GM18951 (cell line): Measurements from ENCODE around the gene NEIL3.
A peak's percentile ranks its signal among the peaks of the same experiment; 100 is the strongest.

Experiments used
- POLR2A ChIP-seq: IDR thresholded peaks from 4 replicates; pipeline ENCODE4 v1.6.1; 2011; ENCODE audit warnings: mild to moderate bottlenecking; ENCODE audit not compliant: insufficient read length, insufficient read depth; ENCODE audit errors: extremely low read depth
- in situ Hi-C: fragments of 300-500 bp; cut with MboI; formaldehyde crosslinking; loops from one replicate; pipeline ENCODE4 v1.12.0; 2022; ENCODE audit warnings: low sequenced_read_pairs, mixed read lengths, inconsistent platforms; ENCODE audit not compliant: unreplicated experiment

Gene NEIL3, protein sequence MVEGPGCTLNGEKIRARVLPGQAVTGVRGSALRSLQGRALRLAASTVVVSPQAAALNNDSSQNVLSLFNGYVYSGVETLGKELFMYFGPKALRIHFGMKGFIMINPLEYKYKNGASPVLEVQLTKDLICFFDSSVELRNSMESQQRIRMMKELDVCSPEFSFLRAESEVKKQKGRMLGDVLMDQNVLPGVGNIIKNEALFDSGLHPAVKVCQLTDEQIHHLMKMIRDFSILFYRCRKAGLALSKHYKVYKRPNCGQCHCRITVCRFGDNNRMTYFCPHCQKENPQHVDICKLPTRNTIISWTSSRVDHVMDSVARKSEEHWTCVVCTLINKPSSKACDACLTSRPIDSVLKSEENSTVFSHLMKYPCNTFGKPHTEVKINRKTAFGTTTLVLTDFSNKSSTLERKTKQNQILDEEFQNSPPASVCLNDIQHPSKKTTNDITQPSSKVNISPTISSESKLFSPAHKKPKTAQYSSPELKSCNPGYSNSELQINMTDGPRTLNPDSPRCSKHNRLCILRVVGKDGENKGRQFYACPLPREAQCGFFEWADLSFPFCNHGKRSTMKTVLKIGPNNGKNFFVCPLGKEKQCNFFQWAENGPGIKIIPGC

GRCh38 chr4:177309522-177310371 is at the start of gene NEIL3:
Gene NEIL3 (plus strand): TSS chr4:177309874. CDS start chr4:177309954, 80 bp downstream.
- in situ Hi-C loops = no loop called here
- peak; percentile 83 for TF ChIP-seq POLR2A

DNA sequence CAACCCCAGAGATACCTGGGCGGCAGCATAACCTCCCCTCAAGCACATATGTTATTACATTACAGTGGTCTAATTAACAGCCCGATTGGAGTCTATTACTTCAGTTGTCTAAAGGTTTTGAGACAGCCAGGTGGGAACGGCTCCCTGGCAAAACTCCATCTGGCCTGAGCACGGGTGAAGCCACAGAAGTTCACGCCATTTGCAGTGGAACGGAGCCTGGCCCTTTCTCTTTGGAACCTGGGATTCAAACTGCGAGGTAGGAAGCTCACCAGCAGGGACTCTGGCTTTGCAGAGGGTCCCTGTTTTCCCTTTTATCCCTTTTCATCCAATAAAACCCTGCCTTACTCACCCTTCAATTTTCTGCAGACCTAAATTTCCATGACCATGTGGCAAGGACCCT is 45.9 kb upstream of the NEIL3 start:
- in situ Hi-C loops = no loop called here
- TF ChIP-seq POLR2A = no peak

- no peak for TF ChIP-seq POLR2A
- in situ Hi-C loops = no loop called here
Measured at GRCh38 chr4:177264788-177265422, 44.8 kb upstream of the NEIL3 start.

GRCh38 chr4:177265729-177266128 is 43.9 kb upstream of the NEIL3 start:
- in situ Hi-C loops = no loop called here
- no peak for TF ChIP-seq POLR2A

DNA sequence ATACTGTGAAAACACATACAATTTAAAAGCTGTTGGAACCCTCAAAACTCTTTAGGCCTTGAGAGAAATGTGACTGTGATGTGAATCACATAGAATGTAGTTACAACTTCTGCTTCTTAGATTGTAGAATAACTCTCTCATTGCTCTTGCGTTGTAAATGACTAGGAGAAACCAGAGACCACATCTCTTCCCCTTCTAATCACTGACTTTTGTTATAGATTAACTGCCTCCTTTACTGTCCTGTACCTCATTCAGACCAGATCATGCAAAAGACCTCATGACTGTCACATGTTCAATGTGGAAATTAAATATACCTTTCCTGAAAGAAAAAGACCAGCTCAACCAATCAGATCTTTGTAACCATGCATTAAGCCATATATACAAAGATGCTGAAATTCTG is 43.2 kb upstream of the NEIL3 start:
- in situ Hi-C loops = no loop called here
- TF ChIP-seq POLR2A = no peak

- in situ Hi-C loops = no loop called here
Measured at GRCh38 chr4:177267911-177268310, 41.8 kb upstream of the NEIL3 start.

DNA sequence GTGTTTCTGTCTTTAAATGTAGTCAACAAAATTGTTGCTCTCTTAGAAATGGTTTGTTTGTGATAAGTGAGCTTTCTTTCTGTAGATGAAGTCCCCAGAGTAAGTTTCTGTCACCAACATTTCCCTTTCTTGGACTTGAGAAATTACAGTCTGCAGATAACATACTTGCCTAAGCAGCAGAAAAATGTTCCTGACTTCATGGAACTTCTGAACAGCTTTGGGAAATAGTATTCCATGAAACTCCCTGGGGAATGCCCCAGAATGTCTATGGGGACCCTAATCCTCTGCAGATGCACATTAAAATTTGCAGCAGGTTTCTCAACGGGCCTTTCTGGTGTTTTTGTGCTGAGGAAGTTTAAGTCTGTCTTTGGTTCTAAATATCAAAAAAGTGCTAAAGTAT is 38.6 kb upstream of the NEIL3 start:
- in situ Hi-C loops = no loop called here
- no peak for TF ChIP-seq POLR2A

More at GRCh38 chr4:177267911-177268310, 41.8 kb upstream of the NEIL3 start:
- no peak for TF ChIP-seq POLR2A

GRCh38 chr4:177271915-177272766 is 37.5 kb upstream of the NEIL3 start:
- in situ Hi-C loops = no loop called here
- TF ChIP-seq POLR2A = no peak

- no peak for TF ChIP-seq POLR2A
- in situ Hi-C loops = no loop called here
Measured at GRCh38 chr4:177275999-177276398, 33.7 kb upstream of the NEIL3 start.

GRCh38 chr4:177281351-177281909 is 28.2 kb upstream of the NEIL3 start:
- in situ Hi-C loops = no loop called here
- TF ChIP-seq POLR2A = no peak

DNA sequence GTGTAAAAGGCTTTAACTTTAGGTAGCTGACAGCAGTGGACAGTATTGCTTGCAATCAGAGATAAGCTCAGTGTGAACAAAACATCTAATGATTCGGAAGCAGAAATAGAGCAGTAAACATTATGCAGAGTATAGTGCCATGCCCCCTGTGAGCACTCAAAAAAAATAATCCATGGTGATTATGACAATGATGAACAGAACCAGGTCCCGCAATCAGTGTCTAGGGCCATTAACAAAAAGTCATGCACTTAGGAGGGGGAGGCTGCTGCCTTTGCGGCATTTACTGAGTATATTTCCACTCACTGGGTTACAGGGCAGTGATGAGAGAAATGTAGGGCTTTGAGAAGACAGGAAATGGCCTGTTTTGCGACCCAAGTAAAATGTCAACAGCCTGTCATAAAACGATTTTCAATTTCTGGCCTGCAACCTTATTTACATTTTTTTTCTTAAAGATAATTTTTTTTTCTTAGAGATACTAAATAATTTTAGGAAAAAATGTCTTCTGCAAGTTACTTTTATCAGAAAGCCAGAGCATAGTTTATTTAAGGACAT is 27.3 kb upstream of the NEIL3 start:
- TF ChIP-seq POLR2A = no peak
- in situ Hi-C loops = no loop called here
